IMR-90 (cell line): ENCODE results near the gene AKIP1. TPM values are rescaled to one million over a fixed set of nuclear protein-coding genes. Genes with fewer than 3 reads are reported as not detected.
A peak's percentile ranks its signal among the peaks of the same experiment; 100 is the strongest.

Experiments
- ATAC-seq: fragments of 200-7000 bp; cut with Tn5 transposase; 2 replicates; pipeline ENCODE4 v1.9.1; 2020; ENCODE audit warnings: low read depth, mild to moderate bottlenecking, moderate library complexity
- BruUV-seq: library from RNA; stranded (reverse); fragments of 400-500 nt; replicated peaks from 2 replicates; lab custom pipeline; 2021; lab: Mats Ljungman, UMichigan
- CTCF ChIA-PET: fragments of 300-600 bp; formaldehyde crosslinking; extraction: SDS; loops from one replicate; lab custom pipeline; 2021; ENCODE audit warnings: antibody characterized with exemption; lab: Yijun Ruan, JAX
- POLR2A ChIA-PET: fragments of 300-600 bp; sonication (Branson Sonifier 250); formaldehyde crosslinking; loops from one replicate; lab custom pipeline; 2022; ENCODE audit warnings: antibody characterized with exemption; ENCODE audit not compliant: unreplicated experiment; lab: Charles Lee
- DNase-seq: peaks from one replicate; pipeline ENCODE4 v3.0.0; 2013
- H2AFZ ChIP-seq: replicated peaks from 2 replicates; pipeline ENCODE3; 2013; ENCODE audit warnings: low read length, mild to moderate bottlenecking; ENCODE audit not compliant: poor library complexity
- H2AK5ac ChIP-seq: 2 replicates; pipeline ENCODE4 v1.6.1; 2013; ENCODE audit warnings: low read depth, low read length, inconsistent platforms
- H2AK9ac ChIP-seq: replicated peaks from 2 replicates; pipeline ENCODE3; 2013; ENCODE audit warnings: mild to moderate bottlenecking, low read depth, low read length, moderate library complexity; ENCODE audit not compliant: poor library complexity
- H2BK120ac ChIP-seq: 2 replicates; pipeline ENCODE4 v1.6.1; 2013; ENCODE audit warnings: low read depth, low read length, inconsistent platforms
- H2BK15ac ChIP-seq: 3 replicates; pipeline ENCODE4 v1.6.1; 2013; ENCODE audit warnings: low read depth, low read length, inconsistent platforms
- H2BK20ac ChIP-seq: 2 replicates; pipeline ENCODE4 v1.6.1; 2013; ENCODE audit warnings: low read depth, mild to moderate bottlenecking, inconsistent platforms, low read length, moderate library complexity
- H2BK5ac ChIP-seq: 2 replicates; pipeline ENCODE4 v1.6.1; 2013; ENCODE audit warnings: mild to moderate bottlenecking, low read depth, low read length, inconsistent platforms; ENCODE audit not compliant: poor library complexity, severe bottlenecking
- H3K14ac ChIP-seq: replicated peaks from 2 replicates; pipeline ENCODE4 v1.6.1; 2013; ENCODE audit warnings: low read depth, low read length, inconsistent platforms
- H3K18ac ChIP-seq: 2 replicates; pipeline ENCODE4 v1.6.1; 2013; ENCODE audit warnings: low read depth, low read length, control low read depth
- H3K23ac ChIP-seq: 2 replicates; pipeline ENCODE4 v1.6.1; 2013; ENCODE audit warnings: low read depth, low read length, inconsistent platforms
- H3K27ac ChIP-seq: 2 replicates; pipeline ENCODE4 v1.5.1; 2013; ENCODE audit warnings: mild to moderate bottlenecking, control low read depth, low read length; ENCODE audit not compliant: insufficient read depth
- H3K27me3 ChIP-seq: 2 replicates; pipeline ENCODE4 v1.6.1; 2013; ENCODE audit warnings: low read length; ENCODE audit not compliant: control insufficient read depth, insufficient read depth
- H3K36me3 ChIP-seq: 2 replicates; pipeline ENCODE4 v1.6.1; 2013; ENCODE audit warnings: low read length, mixed read lengths; ENCODE audit not compliant: control insufficient read depth, insufficient read depth
- H3K4ac ChIP-seq: 2 replicates; pipeline ENCODE4 v1.6.1; 2013; ENCODE audit warnings: low read depth, low read length, inconsistent platforms
- H3K4me1 ChIP-seq: 2 replicates; pipeline ENCODE4 v1.6.1; 2013; ENCODE audit warnings: low read length, mixed read lengths; ENCODE audit not compliant: control insufficient read depth, insufficient read depth
- H3K4me2 ChIP-seq: 2 replicates; pipeline ENCODE4 v1.6.1; 2013; ENCODE audit warnings: low read depth, mild to moderate bottlenecking, control low read depth, low read length, moderate library complexity
- H3K4me3 ChIP-seq: 2 replicates; pipeline ENCODE4 v1.5.1; 2013; ENCODE audit warnings: low read depth, mild to moderate bottlenecking, control low read depth, low read length, moderate library complexity; ENCODE audit not compliant: insufficient read depth
- H3K56ac ChIP-seq: 2 replicates; pipeline ENCODE4 v1.6.1; 2013; ENCODE audit warnings: low read length, inconsistent platforms; ENCODE audit not compliant: insufficient read depth; ENCODE audit errors: extremely low read depth
- H3K79me1 ChIP-seq, 2 experiments: 2 replicates each; pipeline ENCODE4 v1.6.1; 2013; ENCODE audit warnings: low read length in 2 of 2, inconsistent platforms in 1 of 2, low read depth in 1 of 2
- H3K9ac ChIP-seq: 2 replicates; pipeline ENCODE4 v1.6.1; 2013; ENCODE audit warnings: low read depth, low read length, control low read depth
- H3K9me1 ChIP-seq: 2 replicates; pipeline ENCODE4 v1.6.1; 2013; ENCODE audit warnings: low read length, inconsistent platforms; ENCODE audit not compliant: insufficient read depth
- H3K9me3 ChIP-seq: 2 replicates; pipeline ENCODE4 v1.6.1; 2013; ENCODE audit warnings: low read length; ENCODE audit not compliant: control insufficient read depth, insufficient read depth
- H4K20me1 ChIP-seq: 2 replicates; pipeline ENCODE4 v1.6.1; 2013; ENCODE audit warnings: low read length, inconsistent platforms; ENCODE audit not compliant: insufficient read depth
- H4K5ac ChIP-seq: 2 replicates; pipeline ENCODE4 v1.6.1; 2013; ENCODE audit warnings: mild to moderate bottlenecking, low read depth, low read length, control low read depth
- H4K8ac ChIP-seq, 2 experiments: 2 replicates each; pipeline ENCODE4 v1.6.1; 2013; ENCODE audit warnings: low read depth in 2 of 2, low read length in 2 of 2, control low read depth in 1 of 2, inconsistent platforms in 1 of 2
- H4K91ac ChIP-seq: 2 replicates; pipeline ENCODE4 v1.6.1; 2013; ENCODE audit warnings: low read depth, low read length, inconsistent platforms; ENCODE audit not compliant: insufficient read depth
- MXI1 ChIP-seq: IDR thresholded peaks from 2 replicates; pipeline ENCODE4 v1.6.1; 2012; ENCODE audit warnings: low read depth, mild to moderate bottlenecking, low read length, moderate library complexity, borderline replicate concordance
- RAD21 ChIP-seq: IDR thresholded peaks from 2 replicates; pipeline ENCODE4 v1.6.1; 2012; ENCODE audit warnings: low read length, improper control_type of control experiment
- SMC3 ChIP-seq: fragments of 150-350 bp; IDR thresholded peaks from 2 replicates; pipeline ENCODE4 v1.6.1; 2016; ENCODE audit warnings: low read depth, mild to moderate bottlenecking, antibody characterized with exemption, low read length, moderate library complexity
- USF2 ChIP-seq: fragments of 150-350 bp; IDR thresholded peaks from 2 replicates; pipeline ENCODE4 v1.6.1; 2017; ENCODE audit warnings: mild to moderate bottlenecking, antibody characterized with exemption, low read length, low read depth
- WGBS, 2 experiments: methylation state at CpG; one replicate each; pipeline versions ENCODE4 v1.1.5 to v1.1.7; 2013; ENCODE audit warnings: missing lambda C conversion rate in 2 of 2; ENCODE audit not compliant: insufficient read length in 1 of 2; ENCODE audit errors: extremely low coverage in 2 of 2; 5-methylcytosine and 5-hydroxymethylcytosine counted together
- dilution Hi-C: fragments of 300-500 bp; cut with HindIII; formaldehyde crosslinking; loops from one replicate; pipeline ENCODE4 v1.14.3; 2018; ENCODE audit warnings: low sequenced_read_pairs; ENCODE audit not compliant: unreplicated experiment
- in situ Hi-C: fragments of 300-500 bp; cut with MboI; formaldehyde crosslinking; loops from 3 replicates; pipeline ENCODE4 v1.14.3; 2019; ENCODE audit warnings: low sequenced_read_pairs, inconsistent platforms, mixed read lengths
- intact Hi-C: fragments of 100-400 bp; cut with micrococcal nuclease; formaldehyde crosslinking; loops from 2 replicates; pipeline ENCODE4 v1.10.0; 2022
- polyA plus RNA-seq, 3 experiments: library from polyadenylated mRNA; depleted of rRNA; stranded (reverse); fragments of >200 nt; gene quantifications; 2 replicates each; pipeline ENCODE4 v1.2.3, GENCODE V29; 2012; ENCODE audit warnings: low replicate concordance in 1 of 3
- total RNA-seq: library from RNA; depleted of rRNA; stranded (reverse); fragments of >200 nt; gene quantifications from 2 replicates; pipeline ENCODE4 v1.2.3, GENCODE V29; 2012
- TF ChIP-seq, protein P1 (sequence below): conservative IDR thresholded peaks from 2 replicates; pipeline ENCODE4 v1.5.1; 2012; ENCODE audit warnings: mild to moderate bottlenecking, low read depth, low read length, improper control_type of control experiment
- TF ChIP-seq, protein P2 (sequence below): fragments of 150-350 bp; IDR thresholded peaks from 2 replicates; pipeline ENCODE4 v1.6.1; 2016; ENCODE audit warnings: low read depth, mild to moderate bottlenecking, low read length, moderate library complexity, borderline replicate concordance

AKIP1 gene
- total and polyA plus RNA-seq, 2 of the 4 experiments (the other 2 are of a cell fraction), result 33.9 to 36.0 TPM

DNA sequence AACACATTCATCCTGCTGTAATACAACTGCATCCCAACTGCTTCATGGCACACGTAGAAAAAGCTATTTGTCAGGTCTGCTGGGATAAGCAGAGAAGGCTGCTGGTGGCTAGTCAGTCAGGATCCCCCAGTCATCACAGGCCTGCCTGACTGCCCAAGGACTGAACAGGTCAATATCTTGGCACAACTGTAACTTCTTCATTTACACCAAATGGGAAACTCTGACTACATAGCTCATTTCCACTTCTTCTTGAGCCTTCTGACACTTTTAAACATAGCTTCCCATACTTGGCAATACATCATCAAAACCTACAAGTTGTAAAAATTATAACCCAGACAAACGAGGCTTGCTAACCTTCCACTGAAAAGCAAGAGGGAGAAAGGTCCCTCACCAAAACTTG, 50.4 kb downstream of the AKIP1 start:
- Histone ChIP-seq H3K4ac (no peak overlapping the region), H3K27me3 (no peaks in the 10 kb centered on the region), H3K36me3 (peaks cover 3% of the 10 kb centered on the region; the same call in 1 of the 2 replicates), H4K5ac (no peak overlapping the region), H2AFZ (no peak overlapping the region), H4K20me1 (no peaks in the 10 kb centered on the region), H3K56ac (no peak overlapping the region), H3K18ac (no peak overlapping the region), H2BK20ac (no peak overlapping the region), H3K9ac (no peak overlapping the region), H3K27ac (no peak overlapping the region), H3K9me1 (peaks cover 8% of the 10 kb centered on the region; the same call in 1 of the 2 replicates), H3K14ac (no peak overlapping the region), H2BK5ac (no peak overlapping the region), H2AK9ac (no peak overlapping the region), H3K9me3 (no peaks in the 10 kb centered on the region), H4K91ac (no peak overlapping the region), H3K23ac (no peak overlapping the region), H3K4me1 (peaks cover 8% of the 10 kb centered on the region), H2AK5ac (peak overlapping the region; percentile 39; the same call in 1 of the 2 replicates), H4K8ac (no peak overlapping the region), H3K4me2 (no peak overlapping the region), H3K79me1 (peaks cover 31 to 64% of the 10 kb centered on the region in 2 experiments), H3K4me3 (no peak overlapping the region), H2BK15ac (no peak overlapping the region), H2BK120ac (no peak overlapping the region)
- POLR2A ChIA-PET, result no interaction called here
- no TSS peak for BruUV-seq
- no peak for TF ChIP-seq RAD21
- TF ChIP-seq, protein P1, sequence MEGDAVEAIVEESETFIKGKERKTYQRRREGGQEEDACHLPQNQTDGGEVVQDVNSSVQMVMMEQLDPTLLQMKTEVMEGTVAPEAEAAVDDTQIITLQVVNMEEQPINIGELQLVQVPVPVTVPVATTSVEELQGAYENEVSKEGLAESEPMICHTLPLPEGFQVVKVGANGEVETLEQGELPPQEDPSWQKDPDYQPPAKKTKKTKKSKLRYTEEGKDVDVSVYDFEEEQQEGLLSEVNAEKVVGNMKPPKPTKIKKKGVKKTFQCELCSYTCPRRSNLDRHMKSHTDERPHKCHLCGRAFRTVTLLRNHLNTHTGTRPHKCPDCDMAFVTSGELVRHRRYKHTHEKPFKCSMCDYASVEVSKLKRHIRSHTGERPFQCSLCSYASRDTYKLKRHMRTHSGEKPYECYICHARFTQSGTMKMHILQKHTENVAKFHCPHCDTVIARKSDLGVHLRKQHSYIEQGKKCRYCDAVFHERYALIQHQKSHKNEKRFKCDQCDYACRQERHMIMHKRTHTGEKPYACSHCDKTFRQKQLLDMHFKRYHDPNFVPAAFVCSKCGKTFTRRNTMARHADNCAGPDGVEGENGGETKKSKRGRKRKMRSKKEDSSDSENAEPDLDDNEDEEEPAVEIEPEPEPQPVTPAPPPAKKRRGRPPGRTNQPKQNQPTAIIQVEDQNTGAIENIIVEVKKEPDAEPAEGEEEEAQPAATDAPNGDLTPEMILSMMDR, result no peak
- TF ChIP-seq, protein P2, sequence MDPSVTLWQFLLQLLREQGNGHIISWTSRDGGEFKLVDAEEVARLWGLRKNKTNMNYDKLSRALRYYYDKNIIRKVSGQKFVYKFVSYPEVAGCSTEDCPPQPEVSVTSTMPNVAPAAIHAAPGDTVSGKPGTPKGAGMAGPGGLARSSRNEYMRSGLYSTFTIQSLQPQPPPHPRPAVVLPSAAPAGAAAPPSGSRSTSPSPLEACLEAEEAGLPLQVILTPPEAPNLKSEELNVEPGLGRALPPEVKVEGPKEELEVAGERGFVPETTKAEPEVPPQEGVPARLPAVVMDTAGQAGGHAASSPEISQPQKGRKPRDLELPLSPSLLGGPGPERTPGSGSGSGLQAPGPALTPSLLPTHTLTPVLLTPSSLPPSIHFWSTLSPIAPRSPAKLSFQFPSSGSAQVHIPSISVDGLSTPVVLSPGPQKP, result no peak
- no peak for TF ChIP-seq SMC3
- TF ChIP-seq MXI1, result no peak
- no peak for TF ChIP-seq USF2
- ATAC-seq (no peak), DNase-seq (no peak)
- WGBS, 2 experiments, result no CpG with 5 or more reads among the region's 2 CpGs
- in situ Hi-C loops, result loop anchor here (25.0 kb wide), 1 partner anchor 724 kb away; no protein-coding TSS in a partner anchor
- dilution Hi-C loops, result no loop called here
- CTCF ChIA-PET, result interaction anchor here (0.6 kb wide), 1 partner anchor 258 kb away, joined by 3 read pairs; no protein-coding TSS in a partner anchor
- intact Hi-C loops, result loop anchor here (5.0 kb wide), 1 partner anchor 89 kb away; no protein-coding TSS in a partner anchor
